HG03097 (cell line): ENCODE measurements around the gene TTC39A.
"Not testable (repeated sequence)": the region's sequence is repeated elsewhere in the genome, so short reads cannot be mapped to it uniquely, and the experiment has no call there.

Source experiments
- ATAC-seq: cut with Tn5 transposase; IDR thresholded peaks from one replicate; pipeline ENCODE4 v1.9.1; 2021; ENCODE audit not compliant: unreplicated experiment, low FRiP score

Gene TTC39A

GRCh38 chr1:51272916-51273315 is 57.4 kb downstream of the TTC39A start:
- ATAC-seq, result no peak

GRCh38 chr1:51270751-51271150 is 59.6 kb downstream of the TTC39A start:
- ATAC-seq, result no peak

GRCh38 chr1:51268634-51269033 is 61.7 kb downstream of the TTC39A start:
- ATAC-seq, result no peak

- no peak for ATAC-seq
Observed at GRCh38 chr1:51266791-51267190, 63.6 kb downstream of the TTC39A start.

GRCh38 chr1:51266181-51266580 is 64.2 kb downstream of the TTC39A start:
- no peak for ATAC-seq

GRCh38 chr1:51265618-51266017 is 64.7 kb downstream of the TTC39A start:
- ATAC-seq, result no peak

- ATAC-seq, result no peak
Observed at GRCh38 chr1:51264451-51264850, 65.9 kb downstream of the TTC39A start.

- ATAC-seq, result no peak
Observed at GRCh38 chr1:51263147-51263877, 67.0 kb downstream of the TTC39A start.

- ATAC-seq, result no peak
Observed at GRCh38 chr1:51255331-51255730, 75.0 kb downstream of the TTC39A start.

GRCh38 chr1:51253691-51254090 is 76.7 kb downstream of the TTC39A start:
- ATAC-seq, result no peak

GRCh38 chr1:51252366-51252765 is 78.0 kb downstream of the TTC39A start:
- ATAC-seq, result no peak

GRCh38 chr1:51251165-51251564 is 79.2 kb downstream of the TTC39A start:
- ATAC-seq, result not testable (repeated sequence)

GRCh38 chr1:51250729-51251128 is 79.6 kb downstream of the TTC39A start:
- not testable (repeated sequence) for ATAC-seq

- ATAC-seq, result no peak
Observed at GRCh38 chr1:51249445-51249844, 80.9 kb downstream of the TTC39A start.

- no peak for ATAC-seq
Observed at GRCh38 chr1:51247499-51247898, 82.9 kb downstream of the TTC39A start.

- no peak for ATAC-seq
Observed at GRCh38 chr1:51247022-51247421, 83.3 kb downstream of the TTC39A start.

GRCh38 chr1:51242546-51242945 is 87.8 kb downstream of the TTC39A start:
- ATAC-seq, result no peak

- no peak for ATAC-seq
Observed at GRCh38 chr1:51241119-51241518, 89.2 kb downstream of the TTC39A start.

GRCh38 chr1:51240084-51240483 is 90.3 kb downstream of the TTC39A start:
- ATAC-seq, result no peak

- no peak for ATAC-seq
Observed at GRCh38 chr1:51238034-51238403, 92.3 kb downstream of the TTC39A start.

- no peak for ATAC-seq
Observed at GRCh38 chr1:51237351-51238033, 92.9 kb downstream of the TTC39A start.
